Stomach (tissue), 4 donors: ENCODE data around the gene MAP3K20.

Source experiments
- POLR2A ChIP-seq, 4 donors: fragments of 450-650 bp; IDR thresholded peaks; one replicate each; pipeline ENCODE4 v1.6.1; 2016; ENCODE audit warnings: antibody characterized with exemption in 4 of 4, control low read depth in 2 of 4, mild to moderate bottlenecking in 1 of 4, moderate library complexity in 1 of 4
- TF ChIP-seq, protein P1 (sequence below), 7 experiments: fragments of 450-650 bp in 4 of 7; fragments of 200-600 bp in 3 of 7; sonication (generic) in 3 of 7; IDR thresholded peaks; one replicate each; pipeline ENCODE4 v1.5.1; 2016 to 2019; ENCODE audit warnings: antibody characterized with exemption in 7 of 7, control low read depth in 2 of 7, mild to moderate bottlenecking in 1 of 7

- TF ChIP-seq, protein P1, sequence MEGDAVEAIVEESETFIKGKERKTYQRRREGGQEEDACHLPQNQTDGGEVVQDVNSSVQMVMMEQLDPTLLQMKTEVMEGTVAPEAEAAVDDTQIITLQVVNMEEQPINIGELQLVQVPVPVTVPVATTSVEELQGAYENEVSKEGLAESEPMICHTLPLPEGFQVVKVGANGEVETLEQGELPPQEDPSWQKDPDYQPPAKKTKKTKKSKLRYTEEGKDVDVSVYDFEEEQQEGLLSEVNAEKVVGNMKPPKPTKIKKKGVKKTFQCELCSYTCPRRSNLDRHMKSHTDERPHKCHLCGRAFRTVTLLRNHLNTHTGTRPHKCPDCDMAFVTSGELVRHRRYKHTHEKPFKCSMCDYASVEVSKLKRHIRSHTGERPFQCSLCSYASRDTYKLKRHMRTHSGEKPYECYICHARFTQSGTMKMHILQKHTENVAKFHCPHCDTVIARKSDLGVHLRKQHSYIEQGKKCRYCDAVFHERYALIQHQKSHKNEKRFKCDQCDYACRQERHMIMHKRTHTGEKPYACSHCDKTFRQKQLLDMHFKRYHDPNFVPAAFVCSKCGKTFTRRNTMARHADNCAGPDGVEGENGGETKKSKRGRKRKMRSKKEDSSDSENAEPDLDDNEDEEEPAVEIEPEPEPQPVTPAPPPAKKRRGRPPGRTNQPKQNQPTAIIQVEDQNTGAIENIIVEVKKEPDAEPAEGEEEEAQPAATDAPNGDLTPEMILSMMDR (IDR thresholded peaks at IDR 0.05) = no peak
- TF ChIP-seq POLR2A (IDR thresholded peaks at IDR 0.05) = no peak
Observed at GRCh38 chr2:173230181-173230580, 154.5 kb downstream of the MAP3K20 start.
